DMS153 treated with DMSO at 0.1 percent for 48 hours (cell line): ENCODE data around the gene TBC1D1.
"Not testable (repeated sequence)": the region's sequence is repeated elsewhere in the genome, so short reads cannot be mapped to it uniquely, and the experiment has no call there.

Experiments used
- DNase-seq: peaks from one replicate; lab custom pipeline; 2025; ENCODE audit not compliant: unreplicated experiment; lab: John Stamatoyannopoulos, UW

Gene TBC1D1

GRCh38 chr4:37922328-37922727 lies 31.4 kb downstream of the TBC1D1 start:
- DNase-seq: no peak

- DNase-seq: not testable (repeated sequence)
These were observed 32.2 kb downstream of the TBC1D1 start for GRCh38 chr4:37923089-37923488.

- DNase-seq: no peak
These were observed 34.1 kb downstream of the TBC1D1 start for GRCh38 chr4:37924946-37925345.

GRCh38 chr4:37927434-37927833 lies 36.5 kb downstream of the TBC1D1 start:
- no peak for DNase-seq

GRCh38 chr4:37928426-37929416 lies 37.8 kb downstream of the TBC1D1 start:
- DNase-seq: no peak

GRCh38 chr4:37934096-37934495 lies 43.2 kb downstream of the TBC1D1 start:
- DNase-seq: no peak

- no peak for DNase-seq
These were observed 43.7 kb downstream of the TBC1D1 start for GRCh38 chr4:37934609-37935008.

- no peak for DNase-seq
These were observed 44.1 kb downstream of the TBC1D1 start for GRCh38 chr4:37935026-37935425.

GRCh38 chr4:37936889-37937498 lies 46.1 kb downstream of the TBC1D1 start:
- DNase-seq: no peak

- no peak for DNase-seq
These were observed 47.3 kb downstream of the TBC1D1 start for GRCh38 chr4:37938208-37938607.

- DNase-seq: no peak
These were observed 55.8 kb downstream of the TBC1D1 start for GRCh38 chr4:37946503-37947179.

- DNase-seq: no peak
These were observed 57.7 kb downstream of the TBC1D1 start for GRCh38 chr4:37948542-37948941.

- DNase-seq: no peak
These were observed 58.9 kb downstream of the TBC1D1 start for GRCh38 chr4:37949636-37950426.

- no peak for DNase-seq
These were observed 60.8 kb downstream of the TBC1D1 start for GRCh38 chr4:37951461-37952352.

- DNase-seq: no peak
These were observed 62.3 kb downstream of the TBC1D1 start for GRCh38 chr4:37953156-37953555.

GRCh38 chr4:37953620-37954293 lies 62.9 kb downstream of the TBC1D1 start:
- no peak for DNase-seq

- DNase-seq: no peak
These were observed 66.1 kb downstream of the TBC1D1 start for GRCh38 chr4:37956941-37957340.

- no peak for DNase-seq
These were observed 68.0 kb downstream of the TBC1D1 start for GRCh38 chr4:37958932-37959331.

GRCh38 chr4:37960098-37960497 lies 69.2 kb downstream of the TBC1D1 start, which contains the start of gene PTTG2:
PTTG2 (plus strand) TSS chr4:37960398; CDS start chr4:37960435, 37 bp downstream.
- DNase-seq: no peak
